WTC11 (cell line): ENCODE data around the gene STH. TPM values are rescaled to one million over a fixed set of nuclear protein-coding genes. Genes with fewer than 3 reads are reported as not detected.

Experiments
- ATAC-seq: fragments of 200-7000 bp; cut with Tn5 transposase; 2 replicates; pipeline ENCODE4 v1.10.0; 2021; ENCODE audit warnings: mild to moderate bottlenecking, moderate library complexity
- CTCF ChIA-PET: fragments of 300-600 bp; sonication (Branson Sonifier 250); formaldehyde crosslinking; loops from one replicate; lab custom pipeline; 2021; ENCODE audit warnings: antibody characterized with exemption; lab: Charles Lee
- POLR2A ChIA-PET: fragments of 350-600 bp; sonication (Branson Sonifier 250); formaldehyde crosslinking; loops from one replicate; lab custom pipeline; 2021; ENCODE audit warnings: antibody characterized with exemption; lab: Charles Lee
- DNase-seq: peaks from one replicate; pipeline ENCODE4 v3.0.0; 2021; ENCODE audit warnings: low spot score
- H3K27ac Mint-ChIP-seq: 2 replicates; pipeline ENCODE4 v1.8.0; 2021; ENCODE audit warnings: mixed read lengths
- H3K27me3 Mint-ChIP-seq: 2 replicates; pipeline ENCODE4 v1.8.0; 2021; ENCODE audit warnings: low read depth, mild to moderate bottlenecking, moderate library complexity, mixed read lengths
- H3K36me3 Mint-ChIP-seq: 2 replicates; pipeline ENCODE4 v1.8.0; 2021; ENCODE audit warnings: mixed read lengths
- H3K4me1 Mint-ChIP-seq: 2 replicates; pipeline ENCODE4 v1.8.0; 2022; ENCODE audit warnings: mixed read lengths
- H3K4me3 Mint-ChIP-seq: 2 replicates; pipeline ENCODE4 v1.8.0; 2021; ENCODE audit warnings: mild to moderate bottlenecking, moderate library complexity, mixed read lengths
- H3K9me3 Mint-ChIP-seq: 2 replicates; pipeline ENCODE4 v1.8.0; 2021; ENCODE audit warnings: mixed read lengths
- ELF4 ChIP-seq: sonication (generic); formaldehyde crosslinking; IDR thresholded peaks from 2 replicates; pipeline ENCODE4 v1.8.1; 2022; ENCODE audit warnings: low read depth, mild to moderate bottlenecking, moderate library complexity, missing genetic modification reagents
- JUN ChIP-seq: sonication (generic); formaldehyde crosslinking; IDR thresholded peaks from 2 replicates; pipeline ENCODE4 v1.8.0; 2023; ENCODE audit warnings: mild to moderate bottlenecking, missing genetic modification reagents
- KAT7 ChIP-seq: sonication (generic); formaldehyde crosslinking; IDR thresholded peaks from 2 replicates; pipeline ENCODE4 v1.8.1; 2023; ENCODE audit warnings: missing genetic modification reagents, mild to moderate bottlenecking, borderline replicate concordance
- NFYB ChIP-seq: sonication (generic); formaldehyde crosslinking; conservative IDR thresholded peaks from 2 replicates; pipeline ENCODE4 v1.8.0; 2022; ENCODE audit warnings: low read depth, missing genetic modification reagents
- TEAD4 ChIP-seq: sonication (generic); formaldehyde crosslinking; IDR thresholded peaks from 2 replicates; pipeline ENCODE4 v1.8.0; 2022; ENCODE audit warnings: mild to moderate bottlenecking, missing genetic modification reagents
- TP53 ChIP-seq: sonication (generic); formaldehyde crosslinking; IDR thresholded peaks from 2 replicates; pipeline ENCODE4 v1.8.1; 2023; ENCODE audit warnings: mild to moderate bottlenecking, missing genetic modification reagents
- ZBTB21 ChIP-seq: sonication (generic); formaldehyde crosslinking; IDR thresholded peaks from 2 replicates; pipeline ENCODE4 v1.8.1; 2023; ENCODE audit warnings: mild to moderate bottlenecking, missing genetic modification reagents, borderline replicate concordance
- ZNF138 ChIP-seq: sonication (generic); formaldehyde crosslinking; conservative IDR thresholded peaks from 2 replicates; pipeline ENCODE4 v1.8.1; 2022; ENCODE audit warnings: mild to moderate bottlenecking, moderate library complexity, missing genetic modification reagents
- ZNF263 ChIP-seq: sonication (generic); formaldehyde crosslinking; IDR thresholded peaks from 2 replicates; pipeline ENCODE4 v1.8.1; 2022; ENCODE audit warnings: low read depth, mild to moderate bottlenecking, moderate library complexity, missing genetic modification reagents
- ZNF317 ChIP-seq: sonication (generic); formaldehyde crosslinking; IDR thresholded peaks from 2 replicates; pipeline ENCODE4 v1.8.1; 2023; ENCODE audit warnings: low read depth, mild to moderate bottlenecking, moderate library complexity, missing genetic modification reagents, borderline replicate concordance
- ZNF423 ChIP-seq: fragments of 250-450 bp; sonication (Bioruptor Pico); IDR thresholded peaks from 2 replicates; pipeline ENCODE4 v2.1.2; 2022; ENCODE audit warnings: mild to moderate bottlenecking, moderate library complexity
- total RNA-seq: library from RNA; stranded (reverse); gene quantifications from 3 replicates; pipeline ENCODE4 v1.2.3, GENCODE V29; 2021
- TF ChIP-seq, protein P1 (sequence below): sonication (generic); formaldehyde crosslinking; IDR thresholded peaks from 2 replicates; pipeline ENCODE4 v1.8.1; 2023; ENCODE audit warnings: mild to moderate bottlenecking, missing genetic modification reagents
- TF ChIP-seq, protein P2 (sequence below): sonication (generic); formaldehyde crosslinking; conservative IDR thresholded peaks from 2 replicates; pipeline ENCODE4 v1.8.1; 2023; ENCODE audit warnings: mild to moderate bottlenecking, low read depth, missing genetic modification reagents, moderate library complexity
- TF ChIP-seq, protein P3 (sequence below): sonication (generic); formaldehyde crosslinking; IDR thresholded peaks from 2 replicates; pipeline ENCODE4 v1.8.1; 2023; ENCODE audit warnings: mild to moderate bottlenecking, moderate library complexity, missing genetic modification reagents
- TF ChIP-seq, protein P4 (sequence below): sonication (generic); formaldehyde crosslinking; IDR thresholded peaks from 2 replicates; pipeline ENCODE4 v1.8.1; 2022; ENCODE audit warnings: missing genetic modification reagents, borderline replicate concordance
- TF ChIP-seq, protein P5 (sequence below): sonication (generic); formaldehyde crosslinking; IDR thresholded peaks from 2 replicates; pipeline ENCODE4 v1.8.0; 2022; ENCODE audit warnings: mild to moderate bottlenecking, missing genetic modification reagents
- TF ChIP-seq, protein P6 (sequence below): sonication (generic); formaldehyde crosslinking; IDR thresholded peaks from 2 replicates; pipeline ENCODE4 v1.8.0; 2022; ENCODE audit warnings: mild to moderate bottlenecking, missing genetic modification reagents

STH gene
- total RNA-seq, 1 experiment from 2014 or later, result not detected

DNA sequence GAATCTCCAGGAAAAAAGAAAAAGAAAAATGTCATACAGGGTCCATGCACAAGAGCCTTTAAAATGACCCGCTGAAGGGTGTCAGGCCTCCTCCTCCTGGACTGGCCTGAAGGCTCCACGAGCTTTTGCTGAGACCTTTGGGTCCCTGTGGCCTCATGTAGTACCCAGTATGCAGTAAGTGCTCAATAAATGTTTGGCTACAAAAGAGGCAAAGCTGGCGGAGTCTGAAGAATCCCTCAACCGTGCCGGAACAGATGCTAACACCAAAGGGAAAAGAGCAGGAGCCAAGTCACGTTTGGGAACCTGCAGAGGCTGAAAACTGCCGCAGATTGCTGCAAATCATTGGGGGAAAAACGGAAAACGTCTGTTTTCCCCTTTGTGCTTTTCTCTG is 845 bp downstream of the STH start:
- no peaks in the 10 kb centered on the region for H3K27me3 Mint-ChIP-seq
- no peak overlapping the region for H3K27ac Mint-ChIP-seq
- ChIA-PET CTCF (interaction anchor here (1.0 to 4.1 kb wide), 3 partner anchors 9 to 51 kb away, joined by 4 to 20 read pairs (median 7); no protein-coding TSS in a partner anchor), POLR2A (no interaction called here)
- H3K4me3 Mint-ChIP-seq, result no peak overlapping the region
- DNase-seq (no peak), ATAC-seq (no peak)
- TF ChIP-seq, protein P1, sequence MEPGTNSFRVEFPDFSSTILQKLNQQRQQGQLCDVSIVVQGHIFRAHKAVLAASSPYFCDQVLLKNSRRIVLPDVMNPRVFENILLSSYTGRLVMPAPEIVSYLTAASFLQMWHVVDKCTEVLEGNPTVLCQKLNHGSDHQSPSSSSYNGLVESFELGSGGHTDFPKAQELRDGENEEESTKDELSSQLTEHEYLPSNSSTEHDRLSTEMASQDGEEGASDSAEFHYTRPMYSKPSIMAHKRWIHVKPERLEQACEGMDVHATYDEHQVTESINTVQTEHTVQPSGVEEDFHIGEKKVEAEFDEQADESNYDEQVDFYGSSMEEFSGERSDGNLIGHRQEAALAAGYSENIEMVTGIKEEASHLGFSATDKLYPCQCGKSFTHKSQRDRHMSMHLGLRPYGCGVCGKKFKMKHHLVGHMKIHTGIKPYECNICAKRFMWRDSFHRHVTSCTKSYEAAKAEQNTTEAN, result no peak
- H3K36me3 Mint-ChIP-seq, result no peaks in the 10 kb centered on the region
- no peaks in the 10 kb centered on the region for H3K4me1 Mint-ChIP-seq
- no peaks in the 10 kb centered on the region for H3K9me3 Mint-ChIP-seq

DNA sequence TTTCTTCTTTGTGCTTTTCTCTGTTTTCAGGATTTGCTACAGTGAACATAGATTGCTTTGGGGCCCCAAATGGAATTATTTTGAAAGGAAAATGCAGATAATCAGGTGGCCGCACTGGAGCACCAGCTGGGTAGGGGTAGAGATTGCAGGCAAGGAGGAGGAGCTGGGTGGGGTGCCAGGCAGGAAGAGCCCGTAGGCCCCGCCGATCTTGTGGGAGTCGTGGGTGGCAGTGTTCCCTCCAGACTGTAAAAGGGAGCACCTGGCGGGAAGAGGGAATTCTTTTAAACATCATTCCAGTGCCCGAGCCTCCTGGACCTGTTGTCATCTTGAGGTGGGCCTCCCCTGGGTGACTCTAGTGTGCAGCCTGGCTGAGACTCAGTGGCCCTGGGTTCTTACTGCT is 1.2 kb downstream of the STH start:
- Mint-ChIP-seq H3K27me3 (no peaks in the 10 kb centered on the region; the same call in 1 of the 2 replicates), H3K4me3 (no peak overlapping the region), H3K9me3 (peaks cover 3% of the 10 kb centered on the region; the same call in 1 of the 2 replicates), H3K36me3 (no peaks in the 10 kb centered on the region), H3K4me1 (no peaks in the 10 kb centered on the region), H3K27ac (no peak overlapping the region)
- ATAC-seq, result no peak
- CTCF ChIA-PET, result interaction anchor here (1.0 to 4.1 kb wide), 3 partner anchors 10 to 213 kb away, joined by 4 to 20 read pairs (median 7); no protein-coding TSS in a partner anchor
- TF ChIP-seq ZNF317 (CRISPR knock-in tag), result no peak
- TF ChIP-seq, protein P2, sequence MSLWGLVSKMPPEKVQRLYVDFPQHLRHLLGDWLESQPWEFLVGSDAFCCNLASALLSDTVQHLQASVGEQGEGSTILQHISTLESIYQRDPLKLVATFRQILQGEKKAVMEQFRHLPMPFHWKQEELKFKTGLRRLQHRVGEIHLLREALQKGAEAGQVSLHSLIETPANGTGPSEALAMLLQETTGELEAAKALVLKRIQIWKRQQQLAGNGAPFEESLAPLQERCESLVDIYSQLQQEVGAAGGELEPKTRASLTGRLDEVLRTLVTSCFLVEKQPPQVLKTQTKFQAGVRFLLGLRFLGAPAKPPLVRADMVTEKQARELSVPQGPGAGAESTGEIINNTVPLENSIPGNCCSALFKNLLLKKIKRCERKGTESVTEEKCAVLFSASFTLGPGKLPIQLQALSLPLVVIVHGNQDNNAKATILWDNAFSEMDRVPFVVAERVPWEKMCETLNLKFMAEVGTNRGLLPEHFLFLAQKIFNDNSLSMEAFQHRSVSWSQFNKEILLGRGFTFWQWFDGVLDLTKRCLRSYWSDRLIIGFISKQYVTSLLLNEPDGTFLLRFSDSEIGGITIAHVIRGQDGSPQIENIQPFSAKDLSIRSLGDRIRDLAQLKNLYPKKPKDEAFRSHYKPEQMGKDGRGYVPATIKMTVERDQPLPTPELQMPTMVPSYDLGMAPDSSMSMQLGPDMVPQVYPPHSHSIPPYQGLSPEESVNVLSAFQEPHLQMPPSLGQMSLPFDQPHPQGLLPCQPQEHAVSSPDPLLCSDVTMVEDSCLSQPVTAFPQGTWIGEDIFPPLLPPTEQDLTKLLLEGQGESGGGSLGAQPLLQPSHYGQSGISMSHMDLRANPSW (CRISPR knock-in tag), result no peak
- TF ChIP-seq ELF4 (CRISPR knock-in tag), result no peak
- no peak for TF ChIP-seq JUN (CRISPR knock-in tag)
- TF ChIP-seq, protein P3, sequence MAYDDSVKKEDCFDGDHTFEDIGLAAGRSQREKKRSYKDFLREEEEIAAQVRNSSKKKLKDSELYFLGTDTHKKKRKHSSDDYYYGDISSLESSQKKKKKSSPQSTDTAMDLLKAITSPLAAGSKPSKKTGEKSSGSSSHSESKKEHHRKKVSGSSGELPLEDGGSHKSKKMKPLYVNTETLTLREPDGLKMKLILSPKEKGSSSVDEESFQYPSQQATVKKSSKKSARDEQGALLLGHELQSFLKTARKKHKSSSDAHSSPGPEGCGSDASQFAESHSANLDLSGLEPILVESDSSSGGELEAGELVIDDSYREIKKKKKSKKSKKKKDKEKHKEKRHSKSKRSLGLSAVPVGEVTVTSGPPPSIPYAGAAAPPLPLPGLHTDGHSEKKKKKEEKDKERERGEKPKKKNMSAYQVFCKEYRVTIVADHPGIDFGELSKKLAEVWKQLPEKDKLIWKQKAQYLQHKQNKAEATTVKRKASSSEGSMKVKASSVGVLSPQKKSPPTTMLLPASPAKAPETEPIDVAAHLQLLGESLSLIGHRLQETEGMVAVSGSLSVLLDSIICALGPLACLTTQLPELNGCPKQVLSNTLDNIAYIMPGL (CRISPR knock-in tag), result no peak
- no peak for TF ChIP-seq NFYB (CRISPR knock-in tag)
- POLR2A ChIA-PET, result no interaction called here
- DNase-seq, result no peak

DNA sequence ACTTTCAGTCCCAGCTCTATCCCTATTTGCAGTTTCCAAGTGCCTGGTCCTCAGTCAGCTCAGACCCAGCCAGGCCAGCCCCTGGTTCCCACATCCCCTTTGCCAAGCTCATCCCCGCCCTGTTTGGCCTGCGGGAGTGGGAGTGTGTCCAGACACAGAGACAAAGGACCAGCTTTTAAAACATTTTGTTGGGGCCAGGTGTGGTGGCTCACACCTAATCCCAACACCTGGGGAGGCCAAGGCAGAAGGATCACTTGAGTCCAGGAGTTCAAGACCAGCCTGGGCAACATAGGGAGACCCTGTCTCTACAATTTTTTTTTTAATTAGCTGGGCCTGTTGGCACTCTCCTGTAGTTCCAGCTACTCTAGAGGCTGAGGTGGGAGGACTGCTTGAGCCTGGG is 1.7 kb downstream of the STH start:
- TF ChIP-seq ZNF423 (CRISPR knock-in tag), result no peak
- TF ChIP-seq, protein P4, sequence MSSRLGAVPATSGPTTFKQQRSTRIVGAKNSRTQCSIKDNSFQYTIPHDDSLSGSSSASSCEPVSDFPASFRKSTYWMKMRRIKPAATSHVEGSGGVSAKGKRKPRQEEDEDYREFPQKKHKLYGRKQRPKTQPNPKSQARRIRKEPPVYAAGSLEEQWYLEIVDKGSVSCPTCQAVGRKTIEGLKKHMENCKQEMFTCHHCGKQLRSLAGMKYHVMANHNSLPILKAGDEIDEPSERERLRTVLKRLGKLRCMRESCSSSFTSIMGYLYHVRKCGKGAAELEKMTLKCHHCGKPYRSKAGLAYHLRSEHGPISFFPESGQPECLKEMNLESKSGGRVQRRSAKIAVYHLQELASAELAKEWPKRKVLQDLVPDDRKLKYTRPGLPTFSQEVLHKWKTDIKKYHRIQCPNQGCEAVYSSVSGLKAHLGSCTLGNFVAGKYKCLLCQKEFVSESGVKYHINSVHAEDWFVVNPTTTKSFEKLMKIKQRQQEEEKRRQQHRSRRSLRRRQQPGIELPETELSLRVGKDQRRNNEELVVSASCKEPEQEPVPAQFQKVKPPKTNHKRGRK (CRISPR knock-in tag), result no peak
- TF ChIP-seq, protein P5, sequence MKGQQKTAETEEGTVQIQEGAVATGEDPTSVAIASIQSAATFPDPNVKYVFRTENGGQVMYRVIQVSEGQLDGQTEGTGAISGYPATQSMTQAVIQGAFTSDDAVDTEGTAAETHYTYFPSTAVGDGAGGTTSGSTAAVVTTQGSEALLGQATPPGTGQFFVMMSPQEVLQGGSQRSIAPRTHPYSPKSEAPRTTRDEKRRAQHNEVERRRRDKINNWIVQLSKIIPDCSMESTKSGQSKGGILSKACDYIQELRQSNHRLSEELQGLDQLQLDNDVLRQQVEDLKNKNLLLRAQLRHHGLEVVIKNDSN (CRISPR knock-in tag), result no peak
- no peak for TF ChIP-seq TEAD4 (CRISPR knock-in tag)
- TF ChIP-seq ZBTB21 (CRISPR knock-in tag), result no peak
- no peak for TF ChIP-seq TP53 (CRISPR knock-in tag)
- TF ChIP-seq, protein P6, sequence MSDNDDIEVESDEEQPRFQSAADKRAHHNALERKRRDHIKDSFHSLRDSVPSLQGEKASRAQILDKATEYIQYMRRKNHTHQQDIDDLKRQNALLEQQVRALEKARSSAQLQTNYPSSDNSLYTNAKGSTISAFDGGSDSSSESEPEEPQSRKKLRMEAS (CRISPR knock-in tag), result no peak
- no peak for TF ChIP-seq ZNF263
- no peak for TF ChIP-seq KAT7 (CRISPR knock-in tag)
- TF ChIP-seq ZNF138 (CRISPR knock-in tag), result no peak
- TF ChIP-seq, protein P1, result no peak
- POLR2A ChIA-PET, result no interaction called here
- H3K36me3 Mint-ChIP-seq, result no peaks in the 10 kb centered on the region
- DNase-seq (no peak), ATAC-seq (no peak)
- no peak overlapping the region for H3K27ac Mint-ChIP-seq
- no peaks in the 10 kb centered on the region for H3K4me1 Mint-ChIP-seq
- H3K9me3 Mint-ChIP-seq, result peaks cover 5% of the 10 kb centered on the region
- CTCF ChIA-PET, result interaction anchor here (1.0 to 4.1 kb wide), 3 partner anchors 10 to 212 kb away, joined by 4 to 20 read pairs (median 7); no protein-coding TSS in a partner anchor
- H3K27me3 Mint-ChIP-seq, result no peaks in the 10 kb centered on the region; the same call in 1 of the 2 replicates
- no peak overlapping the region for H3K4me3 Mint-ChIP-seq
